Islet of Langerhans (tissue), 1 donor: ENCODE data around the gene FAM236B.
"Not testable (repeated sequence)": the region's sequence is repeated elsewhere in the genome, so short reads cannot be mapped to it uniquely, and the experiment has no call there.

ENCODE experiments used
- FAIRE-seq: peaks from one replicate; lab custom pipeline; 2011; peaks lifted over from hg19 to GRCh38; lab: Jason Lieb, UNC

Gene FAM236B

GRCh38 chrX:72782560-72782959 is at the start of gene FAM236B:
FAM236B (minus strand) TSS chrX:72782660; CDS start chrX:72782560, 100 bp downstream.
- FAIRE-seq = not testable (repeated sequence)

GRCh38 chrX:72830701-72831100 is 48.2 kb upstream of the FAM236B start:
- not testable (repeated sequence) for FAIRE-seq

- not testable (repeated sequence) for FAIRE-seq
These were observed 25.6 kb upstream of the FAM236B start, which contains the start of gene FAM236D for GRCh38 chrX:72808110-72808509. FAM236D (minus strand) TSS chrX:72808210; CDS start chrX:72808110, 100 bp downstream.

GRCh38 chrX:72790390-72790789 is 7.9 kb upstream of the FAM236B start:
- not testable (repeated sequence) for FAIRE-seq

- FAIRE-seq = not testable (repeated sequence)
These were observed 5.7 kb upstream of the FAM236B start for GRCh38 chrX:72788142-72788541.

- not testable (repeated sequence) for FAIRE-seq
These were observed 1.5 kb upstream of the FAM236B start for GRCh38 chrX:72783964-72784363.

GRCh38 chrX:72783365-72783936 is 991 bp upstream of the FAM236B start:
- not testable (repeated sequence) for FAIRE-seq

GRCh38 chrX:72778146-72778545 is 4.3 kb downstream of the FAM236B start:
- not testable (repeated sequence) for FAIRE-seq

GRCh38 chrX:72777467-72777790 is 5.0 kb downstream of the FAM236B start:
- FAIRE-seq = peak; percentile 99

- FAIRE-seq = peak; percentile 64
These were observed 5.6 kb downstream of the FAM236B start, which contains the start of gene DMRTC1B for GRCh38 chrX:72776653-72777466. DMRTC1B (plus strand) TSS chrX:72776890; CDS start chrX:72845136, 68,246 bp downstream.

GRCh38 chrX:72760454-72760853 is 22.0 kb downstream of the FAM236B start:
- FAIRE-seq = not testable (repeated sequence)

- FAIRE-seq = not testable (repeated sequence)
These were observed 33.9 kb downstream of the FAM236B start for GRCh38 chrX:72748545-72748944.

GRCh38 chrX:72745546-72745945 is 36.9 kb downstream of the FAM236B start:
- FAIRE-seq = not testable (repeated sequence)

- no peak for FAIRE-seq
These were observed 46.9 kb downstream of the FAM236B start for GRCh38 chrX:72735561-72735960.

GRCh38 chrX:72733636-72734035 is 48.8 kb downstream of the FAM236B start:
- FAIRE-seq = not testable (repeated sequence)
